ENCODE data around the gene TARBP1. TPM values are rescaled to one million over a fixed set of nuclear protein-coding genes. Genes with fewer than 3 reads are reported as not detected.

TARBP1 gene
- total and polyA plus RNA-seq, 2 of the 8 experiments (the other 6 are each of a cell fraction or from before 2014, with no cell fraction given) = 21.9 to 32.3 TPM

GRCh38 chr1:234500269-234500668 is 21.3 kb upstream of the TARBP1 start:
- Histone ChIP-seq H3K9me3 (ENCODE audit: insufficient read depth in 2 of 2, low read depth in 1 of 2, low read length in 1 of 2) (no peaks in the 10 kb centered on the region), H2BK15ac (ENCODE audit: low read length) (no peak overlapping the region), H3K14ac (ENCODE audit: insufficient read length) (no peak overlapping the region), H3K9ac (replicated peaks in 1 of 4; ENCODE audit: extremely low read depth in 1 of 4, low read depth in 3 of 4, low read length in 3 of 4) (no peak overlapping the region), H3K4me2 (ENCODE audit: insufficient read depth in 1 of 2, low read depth in 2 of 2, low read length in 2 of 2) (no peak overlapping the region), H3K36me3 (ENCODE audit: control insufficient read depth in 2 of 4, insufficient read depth in 4 of 4, low read length in 3 of 4) (no peaks in the 10 kb centered on the region), H2AFZ (ENCODE audit: low read length) (no peak overlapping the region), H3K4me1 (replicated peaks in 1 of 4; ENCODE audit: control insufficient read depth in 3 of 4, insufficient read depth in 4 of 4, low read length in 3 of 4) (peaks cover 0 to 6% (median 2%) of the 10 kb centered on the region in 4 experiments; a peak in 3 of 7 replicates), H3K27ac (ENCODE audit: low read depth, low read length) (no peak overlapping the region), H2BK120ac (replicated peaks; ENCODE audit: low read depth, low read length) (no peak overlapping the region), H3K79me1 (ENCODE audit: low read depth, low read length) (no peaks in the 10 kb centered on the region), H2BK5ac (ENCODE audit: low read depth, low read length) (no peak overlapping the region), H4K20me1 (replicated peaks in 1 of 2; ENCODE audit: control insufficient read depth in 1 of 2, insufficient read depth in 2 of 2, low read length in 2 of 2) (no peaks in the 10 kb centered on the region), H3K27me3 (replicated peaks in 1 of 4; ENCODE audit: control insufficient read depth in 3 of 4, extremely low read depth in 1 of 4, insufficient read depth in 3 of 4, low read length in 3 of 4) (no peaks in the 10 kb centered on the region), H3K18ac (ENCODE audit: extremely low read depth, low read length) (no peak overlapping the region), H4K91ac (replicated peaks; ENCODE audit: insufficient read length, low read length) (no peak overlapping the region), H2BK12ac (ENCODE audit: low read depth, low read length) (no peak overlapping the region), H4K5ac (ENCODE audit: insufficient read length, low read depth, low read length) (no peak overlapping the region), H3K4ac (replicated peaks; ENCODE audit: insufficient read length, low read depth, low read length) (no peak overlapping the region), H3K23me2 (ENCODE audit: low read depth, low read length) (no peaks in the 10 kb centered on the region), H2AK5ac (ENCODE audit: low read depth, low read length) (no peak overlapping the region), H3K56ac (replicated peaks; ENCODE audit: insufficient read length, low read depth, low read length) (no peak overlapping the region), H4K8ac (ENCODE audit: extremely low read depth, insufficient read depth, low read length) (no peak overlapping the region), H3K4me3 (ENCODE audit: extremely low read depth in 1 of 4, insufficient read depth in 2 of 4, low read depth in 3 of 4, low read length in 4 of 4) (no peak overlapping the region), H3K23ac (ENCODE audit: insufficient read length) (no peak overlapping the region), H2BK20ac (ENCODE audit: low read length) (no peak overlapping the region), H3K79me2 (ENCODE audit: control insufficient read depth in 1 of 2, insufficient read depth in 2 of 2, low read length in 2 of 2) (no peaks in the 10 kb centered on the region)
- CTCF ChIA-PET (ENCODE audit: partially characterized antibody) = interaction anchor here (0.6 to 4.2 kb wide), 25 partner anchors 9 to 605 kb away, joined by 3 to 27 read pairs (median 4); no protein-coding TSS in a partner anchor
- no peak for FAIRE-seq
- 77% methylated on average over 2 of the region's 2 CpGs; no CpG with 5 or more reads in 1 of the 2 experiments for WGBS, 2 experiments (ENCODE audit: extremely low coverage in 1 of 2, insufficient coverage in 1 of 2, insufficient read length in 1 of 2, insufficient replicate concordance in 2 of 2, low coverage in 1 of 2, low lambda C conversion rate in 2 of 2, missing lambda C conversion rate in 1 of 2)
- POLR2A ChIA-PET (ENCODE audit: partially characterized antibody) = interaction anchor here (0.7 to 1.4 kb wide), 3 partner anchors 98 to 590 kb away, joined by 3 to 4 read pairs (median 3); partner anchors contain the start of gene IRF2BP2
- TF ChIP-seq SIN3A (conservative IDR thresholded peaks at IDR 0.05 in 1 of 2, IDR thresholded peaks at IDR 0.05 in 1 of 2; ENCODE audit: low read depth in 1 of 2, low read length in 2 of 2) (no peak), SIX5 (IDR thresholded peaks at IDR 0.05; ENCODE audit: low read depth, low read length) (no peak), RAD21 (IDR thresholded peaks at IDR 0.05 in 1 of 2, conservative IDR thresholded peaks at IDR 0.05 in 1 of 2; ENCODE audit: low read depth in 2 of 2, low read length in 2 of 2) (no peak), FOSL1 (IDR thresholded peaks at IDR 0.05; ENCODE audit: insufficient read depth, low read depth, low read length) (no peak)
- TF ChIP-seq, protein P1, sequence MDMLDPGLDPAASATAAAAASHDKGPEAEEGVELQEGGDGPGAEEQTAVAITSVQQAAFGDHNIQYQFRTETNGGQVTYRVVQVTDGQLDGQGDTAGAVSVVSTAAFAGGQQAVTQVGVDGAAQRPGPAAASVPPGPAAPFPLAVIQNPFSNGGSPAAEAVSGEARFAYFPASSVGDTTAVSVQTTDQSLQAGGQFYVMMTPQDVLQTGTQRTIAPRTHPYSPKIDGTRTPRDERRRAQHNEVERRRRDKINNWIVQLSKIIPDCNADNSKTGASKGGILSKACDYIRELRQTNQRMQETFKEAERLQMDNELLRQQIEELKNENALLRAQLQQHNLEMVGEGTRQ (IDR thresholded peaks at IDR 0.05; ENCODE audit: low read length) = no peak
- TF ChIP-seq, protein P2, sequence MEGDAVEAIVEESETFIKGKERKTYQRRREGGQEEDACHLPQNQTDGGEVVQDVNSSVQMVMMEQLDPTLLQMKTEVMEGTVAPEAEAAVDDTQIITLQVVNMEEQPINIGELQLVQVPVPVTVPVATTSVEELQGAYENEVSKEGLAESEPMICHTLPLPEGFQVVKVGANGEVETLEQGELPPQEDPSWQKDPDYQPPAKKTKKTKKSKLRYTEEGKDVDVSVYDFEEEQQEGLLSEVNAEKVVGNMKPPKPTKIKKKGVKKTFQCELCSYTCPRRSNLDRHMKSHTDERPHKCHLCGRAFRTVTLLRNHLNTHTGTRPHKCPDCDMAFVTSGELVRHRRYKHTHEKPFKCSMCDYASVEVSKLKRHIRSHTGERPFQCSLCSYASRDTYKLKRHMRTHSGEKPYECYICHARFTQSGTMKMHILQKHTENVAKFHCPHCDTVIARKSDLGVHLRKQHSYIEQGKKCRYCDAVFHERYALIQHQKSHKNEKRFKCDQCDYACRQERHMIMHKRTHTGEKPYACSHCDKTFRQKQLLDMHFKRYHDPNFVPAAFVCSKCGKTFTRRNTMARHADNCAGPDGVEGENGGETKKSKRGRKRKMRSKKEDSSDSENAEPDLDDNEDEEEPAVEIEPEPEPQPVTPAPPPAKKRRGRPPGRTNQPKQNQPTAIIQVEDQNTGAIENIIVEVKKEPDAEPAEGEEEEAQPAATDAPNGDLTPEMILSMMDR (IDR thresholded peaks at IDR 0.05; ENCODE audit: control extremely low read depth in 1 of 3, insufficient read depth in 1 of 3, low read depth in 1 of 3, low read length in 3 of 3) = no peak
- DNase-seq (ENCODE audit: low read depth in 1 of 2, low spot score in 2 of 2) = no peak
